ENCODE measurements around the gene ASIC4.

ASIC4 gene

DNA sequence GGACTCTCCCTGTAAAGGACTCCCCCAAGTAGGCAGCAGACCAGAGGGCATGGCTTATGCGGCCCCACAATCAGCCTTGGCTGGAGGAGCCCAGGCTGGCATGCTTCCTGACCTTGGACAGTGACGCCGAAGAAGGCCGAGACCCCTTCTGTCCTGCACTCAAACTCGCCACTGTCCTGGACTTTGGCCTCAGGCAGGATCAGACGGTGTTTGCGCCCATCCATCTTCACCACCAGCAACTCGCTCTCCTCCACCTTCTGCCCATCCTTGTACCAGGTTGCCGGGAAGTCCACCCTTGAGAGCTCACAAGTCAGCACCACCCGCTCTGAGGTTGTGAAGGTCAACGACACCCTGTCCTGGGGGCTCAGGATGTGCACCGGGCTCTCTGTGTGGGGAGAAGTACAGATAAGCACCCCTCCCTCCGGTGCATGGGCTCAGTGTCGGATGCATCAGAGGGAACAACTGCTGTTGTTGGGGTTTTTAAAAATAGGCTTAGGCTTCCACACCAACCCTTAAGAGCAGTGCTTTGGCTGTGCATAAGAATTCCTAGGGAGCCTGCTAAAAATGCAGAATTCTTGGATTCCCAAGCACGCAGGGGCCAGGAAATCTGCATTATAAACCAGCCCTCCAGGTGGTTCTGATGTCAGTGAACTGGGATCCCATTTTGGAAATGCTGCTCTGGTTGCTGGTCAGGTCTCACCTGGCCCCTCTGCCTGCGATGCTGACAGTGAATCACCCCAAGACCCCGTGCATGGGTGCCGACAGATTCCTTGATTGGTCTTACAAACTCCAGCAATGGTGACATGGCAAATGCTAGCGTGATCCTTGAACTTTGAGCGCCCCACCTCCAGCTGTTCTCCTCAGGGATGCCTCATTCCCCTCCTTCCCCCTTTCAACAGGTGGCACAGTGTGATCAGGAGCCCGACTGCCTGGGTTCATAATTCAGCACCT, 51.1 kb downstream of the ASIC4 start:
- DNase-seq (ENCODE audit: insufficient read length, low spot score) = peak; percentile 10
- TF ChIP-seq, protein P1, sequence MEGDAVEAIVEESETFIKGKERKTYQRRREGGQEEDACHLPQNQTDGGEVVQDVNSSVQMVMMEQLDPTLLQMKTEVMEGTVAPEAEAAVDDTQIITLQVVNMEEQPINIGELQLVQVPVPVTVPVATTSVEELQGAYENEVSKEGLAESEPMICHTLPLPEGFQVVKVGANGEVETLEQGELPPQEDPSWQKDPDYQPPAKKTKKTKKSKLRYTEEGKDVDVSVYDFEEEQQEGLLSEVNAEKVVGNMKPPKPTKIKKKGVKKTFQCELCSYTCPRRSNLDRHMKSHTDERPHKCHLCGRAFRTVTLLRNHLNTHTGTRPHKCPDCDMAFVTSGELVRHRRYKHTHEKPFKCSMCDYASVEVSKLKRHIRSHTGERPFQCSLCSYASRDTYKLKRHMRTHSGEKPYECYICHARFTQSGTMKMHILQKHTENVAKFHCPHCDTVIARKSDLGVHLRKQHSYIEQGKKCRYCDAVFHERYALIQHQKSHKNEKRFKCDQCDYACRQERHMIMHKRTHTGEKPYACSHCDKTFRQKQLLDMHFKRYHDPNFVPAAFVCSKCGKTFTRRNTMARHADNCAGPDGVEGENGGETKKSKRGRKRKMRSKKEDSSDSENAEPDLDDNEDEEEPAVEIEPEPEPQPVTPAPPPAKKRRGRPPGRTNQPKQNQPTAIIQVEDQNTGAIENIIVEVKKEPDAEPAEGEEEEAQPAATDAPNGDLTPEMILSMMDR (IDR thresholded peaks at IDR 0.05; ENCODE audit: insufficient read depth, missing control alignments) = no peak
- no peak for FAIRE-seq

DNA sequence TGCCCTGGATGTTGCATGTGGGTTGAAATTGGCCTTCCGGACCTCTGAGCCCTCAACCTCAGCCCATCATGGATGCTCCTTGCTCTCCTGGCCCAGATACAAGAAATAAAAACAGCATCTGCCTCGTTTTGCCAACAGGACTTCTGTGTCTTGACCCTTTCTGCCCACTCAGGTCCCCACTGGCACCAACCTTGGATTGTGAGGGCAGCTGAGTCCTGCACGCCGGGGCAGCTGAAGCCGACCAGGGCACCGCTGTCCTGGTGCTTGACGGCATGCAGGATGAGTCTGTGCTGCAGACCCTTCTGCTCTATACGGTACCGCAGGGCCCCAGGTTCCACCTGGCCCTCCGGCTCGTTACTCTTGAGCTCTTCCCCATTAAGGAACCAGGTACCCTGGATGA, 52.4 kb downstream of the ASIC4 start:
- no peak for FAIRE-seq
- no peak for DNase-seq (ENCODE audit: insufficient read length, low spot score)

DNA sequence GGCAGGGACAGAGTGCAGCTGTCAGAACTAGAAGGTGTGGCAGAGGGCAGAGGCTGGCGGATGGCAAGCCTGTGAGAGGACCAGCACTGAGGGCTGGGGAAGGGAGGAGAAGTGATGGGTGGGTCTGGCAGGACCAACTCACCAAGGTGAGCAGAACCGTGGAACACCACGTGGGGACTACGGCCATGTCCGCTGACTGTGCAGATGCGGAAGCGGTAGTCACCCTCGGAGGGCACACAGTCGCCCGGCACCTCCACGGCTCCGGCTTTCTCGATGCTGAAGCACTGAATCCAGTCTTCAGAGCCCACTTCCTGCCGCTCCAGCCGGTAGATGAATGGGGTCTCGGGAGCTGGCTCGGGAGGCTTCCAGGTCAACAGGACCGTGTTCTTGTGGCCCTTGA, 52.8 kb downstream of the ASIC4 start:
- DNase-seq (ENCODE audit: insufficient read length, low spot score) (no peak), FAIRE-seq (no peak)
- TF ChIP-seq, protein P1 (IDR thresholded peaks at IDR 0.05; ENCODE audit: insufficient read depth, missing control alignments) = no peak

More for the DNA sequence above, 52.4 kb downstream of the ASIC4 start:
- TF ChIP-seq, protein P1 (IDR thresholded peaks at IDR 0.05; ENCODE audit: insufficient read depth, missing control alignments) = no peak

DNA sequence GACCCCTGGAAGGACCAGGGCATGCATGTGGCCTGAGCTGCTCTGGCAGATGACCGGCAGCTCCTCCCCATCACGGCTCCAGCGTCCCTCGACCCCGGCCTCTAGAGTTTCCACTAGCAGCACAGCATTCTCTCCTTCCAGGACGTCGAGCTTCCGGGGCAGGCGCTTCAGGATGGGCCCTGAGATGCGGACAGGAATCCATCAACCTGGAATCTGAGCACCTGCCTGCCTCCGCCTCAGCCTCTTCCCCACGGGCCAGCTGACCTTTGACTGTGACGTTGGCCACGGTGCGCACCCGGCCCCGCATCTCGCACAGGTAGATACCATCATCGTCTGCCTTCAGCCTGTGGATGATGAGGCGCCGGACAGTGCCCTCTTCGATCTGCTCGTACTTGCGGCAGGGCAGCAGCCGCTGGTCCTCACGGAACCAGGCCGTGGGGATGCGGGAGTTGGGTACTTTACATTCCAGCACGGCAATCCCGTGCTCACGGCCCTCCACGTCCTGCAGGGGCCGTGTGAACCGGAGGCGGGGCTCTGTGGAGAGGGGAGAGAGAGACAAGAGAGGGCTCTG, 53.6 kb downstream of the ASIC4 start:
- TF ChIP-seq, protein P1 (IDR thresholded peaks at IDR 0.05; ENCODE audit: insufficient read depth, missing control alignments) = no peak
- no peak for DNase-seq (ENCODE audit: insufficient read length, low spot score)
- FAIRE-seq = no peak

DNA sequence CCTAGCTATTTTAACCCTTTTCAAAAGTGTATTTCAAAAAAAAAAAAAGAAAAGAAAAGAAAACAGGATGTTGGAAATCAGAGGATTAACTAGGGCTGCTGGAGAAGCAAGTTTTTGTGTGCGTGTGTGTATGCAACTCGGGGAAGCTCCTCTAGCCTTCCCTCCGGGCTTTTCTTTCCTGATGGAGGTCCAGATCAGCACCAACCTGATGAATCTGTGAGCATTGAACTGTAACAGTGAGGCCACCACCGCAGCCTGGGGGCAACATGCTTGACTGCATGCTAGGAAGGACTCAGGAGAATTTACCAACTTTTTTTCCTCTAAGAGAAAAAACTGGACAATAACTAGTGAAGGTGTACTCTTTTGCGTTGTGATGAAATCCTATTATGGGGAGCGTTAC, 54.8 kb downstream of the ASIC4 start:
- FAIRE-seq (no peak), DNase-seq (ENCODE audit: insufficient read length, low spot score) (no peak)
- TF ChIP-seq, protein P1 (IDR thresholded peaks at IDR 0.05; ENCODE audit: insufficient read depth, missing control alignments) = no peak

DNA sequence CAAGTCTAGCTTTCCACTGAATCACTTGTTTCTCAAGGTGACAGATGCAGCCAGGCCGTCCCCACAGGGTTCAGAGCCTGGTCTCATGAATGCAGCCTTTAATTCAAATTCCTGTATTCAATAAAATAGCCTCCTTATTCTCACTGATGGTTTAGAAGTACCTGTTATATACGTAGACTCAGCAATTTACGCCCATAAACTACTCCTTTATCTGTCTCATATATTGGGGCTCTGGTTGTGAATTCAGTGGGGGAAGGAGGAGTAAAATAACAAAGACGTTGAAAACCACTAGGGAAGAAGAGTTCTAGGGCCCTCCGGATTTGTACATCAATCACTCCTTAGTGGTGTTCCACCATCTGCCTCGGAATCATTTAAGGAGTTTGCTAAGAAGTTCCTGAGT, 55.4 kb downstream of the ASIC4 start:
- no peak for FAIRE-seq
- DNase-seq (ENCODE audit: insufficient read length, low spot score) = no peak
- TF ChIP-seq, protein P1 (IDR thresholded peaks at IDR 0.05; ENCODE audit: insufficient read depth, missing control alignments) = no peak
